Thyroid gland (tissue), 4 donors: Measurements from ENCODE around the gene CIROP. TPM values are rescaled to one million over a fixed set of nuclear protein-coding genes. Genes with fewer than 3 reads are reported as not detected.

ENCODE experiments used
- DNase-seq, 2 donors: peaks; one replicate each; pipeline ENCODE4 v3.0.0-alpha.2; 2019
- H3K27ac ChIP-seq, 3 donors: fragments of 200-600 bp; sonication (generic); 1 replicate in 2 of 3; 2 replicates in 1 of 3; pipeline ENCODE4 v1.5.1; 2016 to 2019; ENCODE audit warnings: mild to moderate bottlenecking in 1 of 3, moderate library complexity in 1 of 3
- H3K27me3 ChIP-seq: fragments of 200-600 bp; sonication (generic); one replicate; pipeline ENCODE4 v1.5.1; 2019
- H3K36me3 ChIP-seq, 2 donors: fragments of 200-600 bp; sonication (generic); one replicate each; pipeline ENCODE4 v1.5.1; 2016 to 2019
- H3K4me1 ChIP-seq, 2 donors: fragments of 200-600 bp; sonication (generic); one replicate each; pipeline ENCODE4 v1.5.1; 2017 to 2019
- H3K4me3 ChIP-seq, 3 donors: fragments of 200-600 bp; sonication (generic); replicated peaks in 1 of 3; 1 replicate in 2 of 3; 2 replicates in 1 of 3; pipeline ENCODE4 v1.5.1; 2016; ENCODE audit warnings: mild to moderate bottlenecking in 1 of 3
- H3K9me3 ChIP-seq: fragments of 200-600 bp; sonication (generic); one replicate; pipeline ENCODE4 v1.5.1; 2017
- POLR2A ChIP-seq, 2 donors: fragments of 450-650 bp; IDR thresholded peaks; one replicate each; pipeline ENCODE4 v1.6.1; 2017; ENCODE audit warnings: antibody characterized with exemption in 2 of 2, mild to moderate bottlenecking in 2 of 2, moderate library complexity in 1 of 2
- WGBS, 2 donors: methylation state at CpG; one replicate each; pipeline ENCODE4 v1.1.5; 2017; 5-methylcytosine and 5-hydroxymethylcytosine counted together
- intact Hi-C: fragments of 100-400 bp; cut with DNase I; formaldehyde crosslinking; loops from one replicate; pipeline ENCODE4 v1.15.1; 2023
- total RNA-seq, 4 donors: library from RNA; depleted of rRNA; stranded (reverse); fragments of >200 nt; gene quantifications; one replicate each; pipeline ENCODE4 v1.2.3, GENCODE V29; 2016
- TF ChIP-seq, protein P1 (sequence below), 6 experiments: fragments of 200-600 bp in 3 of 6; fragments of 450-650 bp in 3 of 6; sonication (generic) in 3 of 6; IDR thresholded peaks; one replicate each; pipeline ENCODE4 v1.5.1; 2016 to 2019; ENCODE audit warnings: antibody characterized with exemption in 6 of 6, mild to moderate bottlenecking in 2 of 6, inconsistent platforms in 1 of 6, moderate library complexity in 1 of 6

The CIROP gene
- total RNA-seq, 4 donors from 2014 or later = 0.11 TPM; not detected in 3

DNA sequence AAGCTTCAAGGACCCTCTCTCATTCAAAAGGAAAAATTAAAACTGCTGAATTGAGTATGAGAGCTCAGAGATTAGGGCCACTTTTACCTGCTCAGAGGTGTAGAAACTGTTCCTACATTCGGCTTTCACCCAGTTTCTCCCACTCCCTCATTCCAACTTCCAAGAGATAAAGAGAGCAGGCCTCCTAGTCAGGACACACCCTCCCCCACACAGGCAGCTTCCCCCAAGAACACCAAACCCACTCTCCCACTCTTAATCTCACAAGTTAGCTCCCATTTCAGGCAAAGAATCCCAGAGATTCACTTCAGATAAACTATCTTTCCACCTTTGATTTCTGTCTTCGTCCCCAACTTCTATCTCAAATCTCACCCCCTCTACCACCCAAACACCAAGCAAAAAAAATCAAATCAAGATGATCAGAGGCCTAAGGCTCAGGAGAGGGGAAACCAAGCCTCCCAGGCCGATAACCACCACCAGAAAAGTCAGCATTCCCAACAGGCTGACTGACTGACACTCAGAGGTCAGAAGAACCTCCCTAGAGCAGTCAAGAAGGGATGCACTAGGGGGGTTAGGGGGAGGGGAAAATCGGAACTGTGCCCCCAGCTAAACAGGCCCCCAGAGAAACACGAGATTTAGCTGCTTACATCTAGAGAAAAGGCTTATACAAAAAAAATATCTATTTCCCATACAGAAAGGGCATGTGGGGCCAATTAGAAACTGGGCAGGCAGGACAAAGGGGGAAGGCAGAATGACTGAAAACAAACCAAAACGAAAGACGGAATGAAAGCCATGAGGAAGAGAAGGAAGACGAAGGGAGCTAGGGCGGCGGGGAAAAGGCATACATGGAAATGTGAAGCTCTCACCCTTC, 34.3 kb downstream of the CIROP start:
- Histone ChIP-seq H3K27me3 (no peaks in the 10 kb centered on the region), H3K27ac (peak overlapping the region in 2 of 3 donors; percentile 69 to 84), H3K9me3 (no peaks in the 10 kb centered on the region), H3K4me3 (peak overlapping the region in 2 of 3 donors; percentile 35), H3K4me1 (peaks cover 16 to 20% of the 10 kb centered on the region in 2 donors), H3K36me3 (peaks cover 43 to 58% of the 10 kb centered on the region in 2 donors)
- TF ChIP-seq POLR2A (IDR thresholded peaks at IDR 0.05) = no peak
- TF ChIP-seq, protein P1, sequence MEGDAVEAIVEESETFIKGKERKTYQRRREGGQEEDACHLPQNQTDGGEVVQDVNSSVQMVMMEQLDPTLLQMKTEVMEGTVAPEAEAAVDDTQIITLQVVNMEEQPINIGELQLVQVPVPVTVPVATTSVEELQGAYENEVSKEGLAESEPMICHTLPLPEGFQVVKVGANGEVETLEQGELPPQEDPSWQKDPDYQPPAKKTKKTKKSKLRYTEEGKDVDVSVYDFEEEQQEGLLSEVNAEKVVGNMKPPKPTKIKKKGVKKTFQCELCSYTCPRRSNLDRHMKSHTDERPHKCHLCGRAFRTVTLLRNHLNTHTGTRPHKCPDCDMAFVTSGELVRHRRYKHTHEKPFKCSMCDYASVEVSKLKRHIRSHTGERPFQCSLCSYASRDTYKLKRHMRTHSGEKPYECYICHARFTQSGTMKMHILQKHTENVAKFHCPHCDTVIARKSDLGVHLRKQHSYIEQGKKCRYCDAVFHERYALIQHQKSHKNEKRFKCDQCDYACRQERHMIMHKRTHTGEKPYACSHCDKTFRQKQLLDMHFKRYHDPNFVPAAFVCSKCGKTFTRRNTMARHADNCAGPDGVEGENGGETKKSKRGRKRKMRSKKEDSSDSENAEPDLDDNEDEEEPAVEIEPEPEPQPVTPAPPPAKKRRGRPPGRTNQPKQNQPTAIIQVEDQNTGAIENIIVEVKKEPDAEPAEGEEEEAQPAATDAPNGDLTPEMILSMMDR (IDR thresholded peaks at IDR 0.05) = no peak
- 15% methylated on average over 10 of the region's 10 CpGs for WGBS, 2 donors
- no peak for DNase-seq
- intact Hi-C loops = no loop called here

DNA sequence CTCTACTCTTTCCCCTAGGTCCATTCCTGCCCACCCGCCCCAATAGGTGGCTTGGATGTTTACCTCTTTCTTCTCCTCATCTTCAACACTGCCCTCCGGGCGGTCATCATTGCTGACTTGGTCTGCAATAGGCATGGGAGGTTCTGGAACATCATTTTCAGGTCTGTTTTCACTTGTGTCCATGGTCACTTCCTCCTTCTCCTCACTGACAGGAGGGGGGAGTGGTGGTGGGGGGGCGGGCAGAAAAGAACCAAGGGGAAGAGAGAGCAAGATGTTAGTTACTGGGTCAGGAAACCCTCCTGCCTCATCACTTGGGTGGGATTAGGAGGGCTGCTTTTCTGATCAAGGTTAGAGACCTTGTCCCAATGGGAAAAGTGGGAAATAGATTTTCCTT, 35.4 kb downstream of the CIROP start:
- TF ChIP-seq POLR2A (IDR thresholded peaks at IDR 0.05) = no peak
- TF ChIP-seq, protein P1 (IDR thresholded peaks at IDR 0.05) = no peak
- no peak overlapping the region for H3K4me3 ChIP-seq
- no peaks in the 10 kb centered on the region for H3K9me3 ChIP-seq
- 87 to 93% methylated on average over 4 of the region's 4 CpGs for WGBS, 2 donors
- H3K27ac ChIP-seq = no peak overlapping the region
- intact Hi-C loops = loop anchor here (5.0 kb wide), 1 partner anchor 43 kb away; no protein-coding TSS in a partner anchor
- no peak for DNase-seq
- no peaks in the 10 kb centered on the region for H3K27me3 ChIP-seq
- peaks cover 16 to 20% of the 10 kb centered on the region in 2 donors for H3K4me1 ChIP-seq
- H3K36me3 ChIP-seq = peaks cover 48 to 54% of the 10 kb centered on the region in 2 donors

DNA sequence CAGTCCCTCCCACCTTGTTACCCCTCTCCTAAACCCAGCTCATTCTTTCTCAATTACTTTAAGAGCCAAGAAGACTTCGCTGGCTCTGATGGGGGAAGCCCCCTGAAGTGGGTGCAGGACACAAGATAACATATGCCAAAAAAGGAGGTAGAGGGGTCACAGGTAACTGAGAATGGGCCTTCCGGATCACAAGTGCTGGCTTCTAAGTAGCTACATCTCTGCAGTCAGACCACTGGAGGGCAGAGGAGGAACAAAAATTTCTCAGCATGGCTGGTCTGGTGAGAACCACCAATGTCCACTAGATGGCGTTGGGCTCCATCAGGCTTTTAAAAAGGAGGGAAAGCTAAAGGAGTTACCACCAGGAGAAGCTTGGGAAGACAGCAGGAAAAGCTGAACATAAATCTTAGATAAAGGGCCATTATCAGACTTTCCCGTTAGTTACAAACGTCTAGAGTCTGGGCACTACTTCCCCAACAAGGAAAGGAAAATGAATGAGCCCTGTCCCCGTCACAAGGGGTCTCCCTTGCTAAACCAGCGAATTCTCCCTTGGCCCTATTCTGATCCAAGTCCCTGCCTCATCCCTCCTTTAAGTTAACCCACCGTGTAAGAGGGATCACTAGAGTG, 35.9 kb downstream of the CIROP start:
- Histone ChIP-seq H3K9me3 (no peaks in the 10 kb centered on the region), H3K4me1 (peaks cover 16 to 20% of the 10 kb centered on the region in 2 donors), H3K4me3 (no peak overlapping the region), H3K27ac (no peak overlapping the region), H3K27me3 (no peaks in the 10 kb centered on the region), H3K36me3 (peaks cover 47 to 54% of the 10 kb centered on the region in 2 donors)
- TF ChIP-seq, protein P1 (IDR thresholded peaks at IDR 0.05) = peak; percentile 93 to 100 (median 98)
- TF ChIP-seq POLR2A (IDR thresholded peaks at IDR 0.05) = no peak
- intact Hi-C loops = loop anchor here (5.0 kb wide), 1 partner anchor 43 kb away; no protein-coding TSS in a partner anchor
- peak; percentile 78 to 85 for DNase-seq
- 31 to 32% methylated on average over 8 of the region's 8 CpGs for WGBS, 2 donors

DNA sequence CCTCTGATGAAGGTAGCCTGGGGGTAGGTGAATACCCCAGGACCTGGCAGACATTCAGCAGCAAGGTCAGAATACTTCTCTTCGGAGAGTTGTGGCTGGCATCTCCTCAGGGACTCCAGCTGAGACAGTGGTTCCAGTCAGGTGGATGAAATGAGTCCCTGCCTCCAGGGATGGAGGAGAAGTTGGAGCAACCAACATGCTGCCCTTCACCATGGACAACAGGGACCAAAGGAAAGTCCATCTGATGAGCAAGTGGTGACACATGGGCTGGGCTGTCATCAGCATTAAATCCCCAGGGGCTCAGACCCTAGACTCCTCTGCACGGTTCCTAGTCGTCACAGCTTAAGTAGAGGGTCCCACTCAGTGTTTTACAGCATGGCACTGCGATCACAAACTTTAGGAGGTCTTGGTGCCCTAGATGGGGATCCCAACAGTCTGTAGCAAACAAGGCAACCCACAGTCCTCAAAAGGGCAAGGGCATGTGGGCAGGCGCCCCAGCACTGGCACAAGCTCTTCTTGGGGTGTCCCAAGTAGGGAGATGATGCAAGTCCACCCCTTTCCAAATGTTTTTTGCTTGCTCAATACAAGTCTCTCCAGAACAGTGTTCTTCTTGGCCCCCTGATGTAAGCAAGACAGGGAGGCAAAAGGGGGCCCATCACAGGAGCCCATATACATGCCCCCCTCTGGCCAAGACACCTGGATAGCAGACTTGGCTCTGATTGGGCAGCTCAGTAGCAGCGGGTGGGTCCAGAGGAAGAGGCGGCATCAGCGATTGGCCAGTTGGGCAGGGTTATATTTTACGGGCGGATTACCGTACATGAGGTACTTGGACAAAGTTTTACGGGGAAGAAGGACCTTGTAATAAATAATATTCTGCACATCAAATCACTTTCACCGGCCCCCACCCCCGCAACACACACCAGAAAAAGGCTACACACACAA, 36.7 kb downstream of the CIROP start:
- intact Hi-C loops = loop anchor here (5.0 kb wide), 1 partner anchor 44 kb away; no protein-coding TSS in a partner anchor
- no peak for DNase-seq
- peaks cover 51 to 57% of the 10 kb centered on the region in 2 donors for H3K36me3 ChIP-seq
- H3K4me3 ChIP-seq = no peak overlapping the region
- peaks cover 16 to 20% of the 10 kb centered on the region in 2 donors for H3K4me1 ChIP-seq
- no peak overlapping the region for H3K27ac ChIP-seq
- H3K9me3 ChIP-seq = no peaks in the 10 kb centered on the region
- no peaks in the 10 kb centered on the region for H3K27me3 ChIP-seq
- TF ChIP-seq, protein P1 (IDR thresholded peaks at IDR 0.05) = no peak
- no peak for TF ChIP-seq POLR2A (IDR thresholded peaks at IDR 0.05)
- 86 to 88% methylated on average over 12 to 13 of the region's 14 CpGs for WGBS, 2 donors
